Endothelial cell of umbilical vein (primary cell): ENCODE results near the gene ZNF581. TPM values are rescaled to one million over a fixed set of nuclear protein-coding genes. Genes with fewer than 3 reads are reported as not detected.

Source experiments
- BruUV-seq: library from RNA; stranded (reverse); fragments of 400-500 nt; replicated peaks from 2 replicates; lab custom pipeline; 2021; lab: Mats Ljungman, UMichigan
- CTCF ChIA-PET: fragments of 300-600, 350-600 bp; sonication (Branson Sonifier 250); formaldehyde crosslinking; loops from one replicate; lab custom pipeline; 2021; ENCODE audit warnings: antibody characterized with exemption, inconsistent platforms; lab: Charles Lee
- POLR2A ChIA-PET: fragments of 300-600, 350-600 bp; sonication (Branson Sonifier 250); formaldehyde crosslinking; loops from one replicate; lab custom pipeline; 2021; ENCODE audit warnings: antibody characterized with exemption, inconsistent platforms; lab: Charles Lee
- DNase-seq: peaks from one replicate; pipeline ENCODE4 v3.0.0-alpha.2; 2011; ENCODE audit warnings: low read depth, low spot score
- FAIRE-seq: peaks from 2 replicates; lab custom pipeline; 2011; peaks lifted over from hg19 to GRCh38; lab: Jason Lieb, UNC
- H2AFZ ChIP-seq: 2 replicates; pipeline ENCODE4 v1.6.0; 2012; ENCODE audit warnings: low read depth, low read length, control low read depth, inconsistent platforms
- H3K27ac ChIP-seq: 2 replicates; pipeline ENCODE4 v1.5.1; 2011; ENCODE audit warnings: low read depth, mild to moderate bottlenecking, control low read depth, low read length, moderate library complexity; ENCODE audit not compliant: insufficient read depth
- H3K27me3 ChIP-seq, 2 experiments: 2 replicates each; pipeline versions ENCODE4 v1.6.0 to v1.6.1; 2011; ENCODE audit warnings: low read length in 2 of 2, mixed read lengths in 1 of 2; ENCODE audit not compliant: control insufficient read depth in 2 of 2, insufficient read depth in 2 of 2
- H3K36me3 ChIP-seq, 2 experiments: 2 replicates in 1 of 2; 3 replicates in 1 of 2; pipeline ENCODE4 v1.5.1; 2011; ENCODE audit warnings: low read length in 2 of 2, mild to moderate bottlenecking in 1 of 2, moderate library complexity in 1 of 2; ENCODE audit not compliant: control insufficient read depth in 2 of 2, insufficient read depth in 2 of 2; ENCODE audit errors: extremely low read depth in 1 of 2
- H3K4me1 ChIP-seq: 3 replicates; pipeline ENCODE4 v1.5.1; 2011; ENCODE audit warnings: mild to moderate bottlenecking, low read length; ENCODE audit not compliant: control insufficient read depth, insufficient read depth; ENCODE audit errors: extremely low read depth
- H3K4me2 ChIP-seq: 2 replicates; pipeline ENCODE4 v1.6.1; 2011; ENCODE audit warnings: low read length, control low read depth, mixed read lengths; ENCODE audit not compliant: insufficient read depth
- H3K4me3 ChIP-seq, 3 experiments: fragments of 200-600 bp in 1 of 3; sonication (generic), shearing (Covaris generic) in 1 of 3; replicated peaks in 1 of 3; 2 replicates each; pipeline ENCODE4 v1.5.1; 2011 to 2016; ENCODE audit warnings: control low read depth in 3 of 3, low read length in 3 of 3, mild to moderate bottlenecking in 2 of 3, inconsistent platforms in 1 of 3, low read depth in 1 of 3, moderate library complexity in 1 of 3; ENCODE audit not compliant: insufficient read depth in 1 of 3
- H3K79me2 ChIP-seq: 2 replicates; pipeline ENCODE4 v1.6.0; 2012; ENCODE audit warnings: low read length, inconsistent platforms; ENCODE audit not compliant: control insufficient read depth, insufficient read depth
- H3K9ac ChIP-seq: replicated peaks from 2 replicates; pipeline ENCODE3; 2011; ENCODE audit warnings: low read length, control low read depth; ENCODE audit not compliant: insufficient read depth; ENCODE audit errors: extremely low read depth
- H3K9me1 ChIP-seq: replicated peaks from 3 replicates; pipeline ENCODE4 v1.6.0; 2011; ENCODE audit warnings: mild to moderate bottlenecking, low read length; ENCODE audit not compliant: control insufficient read depth, insufficient read depth; ENCODE audit errors: extremely low read depth
- H3K9me3 ChIP-seq: replicated peaks from 2 replicates; pipeline ENCODE4 v1.5.1; 2012; ENCODE audit warnings: low read length, inconsistent platforms; ENCODE audit not compliant: control insufficient read depth, insufficient read depth
- H4K20me1 ChIP-seq: replicated peaks from 2 replicates; pipeline ENCODE3; 2011; ENCODE audit warnings: mild to moderate bottlenecking, low read length; ENCODE audit not compliant: control insufficient read depth, insufficient read depth; ENCODE audit errors: extremely low read depth
- EZH2 ChIP-seq: IDR thresholded peaks from 2 replicates; pipeline ENCODE4 v1.6.1; 2012; ENCODE audit warnings: borderline replicate concordance, low read depth, mild to moderate bottlenecking, moderate library complexity, low read length, inconsistent platforms; ENCODE audit not compliant: severe bottlenecking
- FOS ChIP-seq: IDR thresholded peaks from 2 replicates; pipeline ENCODE4 v1.6.1; 2011; ENCODE audit warnings: mild to moderate bottlenecking, low read length, moderate library complexity, borderline replicate concordance; ENCODE audit not compliant: insufficient read depth
- GATA2 ChIP-seq: IDR thresholded peaks from 2 replicates; pipeline ENCODE4 v1.7.0; 2011; ENCODE audit warnings: low read depth, mild to moderate bottlenecking, moderate library complexity, mixed read lengths, low read length; ENCODE audit not compliant: insufficient read length, insufficient read depth
- JUN ChIP-seq: IDR thresholded peaks from 2 replicates; pipeline ENCODE4 v1.6.1; 2011; ENCODE audit warnings: borderline replicate concordance, low read depth; ENCODE audit not compliant: insufficient read length, insufficient read depth
- MYC ChIP-seq: IDR thresholded peaks from one replicate; pipeline ENCODE4 v1.6.1; 2011; ENCODE audit warnings: mild to moderate bottlenecking, low read depth, low read length
- POLR2A ChIP-seq: IDR thresholded peaks from 2 replicates; pipeline ENCODE4 v1.6.1; 2012; ENCODE audit warnings: low read depth, mild to moderate bottlenecking, control low read depth, low read length
- POLR2AphosphoS5 ChIP-seq: IDR thresholded peaks from 2 replicates; pipeline ENCODE4 v1.6.1; 2012; ENCODE audit warnings: low read depth, mild to moderate bottlenecking, control low read depth, low read length, moderate library complexity; ENCODE audit not compliant: insufficient read depth
- dilution Hi-C: fragments of 300-500 bp; cut with MboI; formaldehyde crosslinking; loops from one replicate; pipeline ENCODE4 v1.15.0; 2019; ENCODE audit warnings: low sequenced_read_pairs; ENCODE audit not compliant: extremely low pct_ligation_motif_present
- intact Hi-C: fragments of 100-400 bp; cut with micrococcal nuclease; formaldehyde crosslinking; loops from one replicate; pipeline ENCODE4 v1.10.0; 2022
- polyA plus RNA-seq, 4 experiments: library from polyadenylated mRNA; depleted of rRNA in 3 of 4; stranded (reverse) in 3 of 4; unstranded in 1 of 4; fragments of >200 nt; gene quantifications; 2 replicates each; pipeline versions ENCODE4 v1.2.1 to v1.2.3, GENCODE V29; 2011 to 2012; ENCODE audit warnings: missing spikeins in 1 of 4
- total RNA-seq: library from RNA; stranded (reverse); gene quantifications from 2 replicates; pipeline ENCODE4 v1.2.3, GENCODE V29; 2021
- TF ChIP-seq, protein P1 (sequence below): IDR thresholded peaks from 2 replicates; pipeline ENCODE4 v1.6.1; 2011; ENCODE audit not compliant: insufficient read depth, insufficient read length
- TF ChIP-seq, protein P2 (sequence below), 2 donors: IDR thresholded peaks; 1 replicate in 1 of 2; 2 replicates in 1 of 2; pipeline ENCODE4 v1.5.1; 2011; ENCODE audit warnings: low read length in 2 of 2, mild to moderate bottlenecking in 2 of 2, moderate library complexity in 2 of 2, control low read depth in 1 of 2, inconsistent platforms in 1 of 2, low read depth in 1 of 2; ENCODE audit not compliant: insufficient read depth in 1 of 2; ENCODE audit errors: extremely low read depth in 1 of 2

Gene ZNF581
- total and polyA plus RNA-seq, 2 donors (not counting 3 experiments of a cell fraction or from before 2014, with no cell fraction given), result 31.4 to 32.3 TPM

DNA sequence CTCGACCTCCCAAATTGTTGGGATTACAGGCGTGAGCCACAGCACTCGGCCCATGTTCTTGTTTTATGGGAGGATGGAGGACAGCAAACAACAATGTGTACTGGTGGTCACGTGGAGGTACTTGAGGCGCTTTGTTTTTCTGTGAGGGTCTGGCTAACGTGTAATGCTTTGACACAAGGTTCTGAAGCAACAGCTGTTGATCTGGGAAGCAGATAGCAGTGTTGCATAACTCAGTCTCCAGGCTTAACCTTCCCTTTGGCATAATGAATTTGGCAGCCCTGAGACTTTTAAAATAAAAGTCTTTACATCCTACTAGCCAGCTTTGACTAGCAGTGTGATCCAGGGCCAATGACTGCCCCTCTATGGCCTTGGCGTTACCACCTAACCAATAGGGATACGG is 9.6 kb upstream of the ZNF581 start:
- Histone ChIP-seq H3K36me3 (no peaks in the 10 kb centered on the region), H4K20me1 (no peaks in the 10 kb centered on the region), H3K9me3 (no peaks in the 10 kb centered on the region), H2AFZ (peak overlapping the region; percentile 72), H3K27me3 (no peaks in the 10 kb centered on the region), H3K4me1 (peaks cover 12% of the 10 kb centered on the region), H3K4me3 (no peak overlapping the region), H3K9ac (no peak overlapping the region), H3K79me2 (peaks cover 22% of the 10 kb centered on the region), H3K27ac (no peak overlapping the region), H3K4me2 (peak overlapping the region; percentile 96), H3K9me1 (no peaks in the 10 kb centered on the region)
- POLR2A ChIA-PET, result interaction anchor here (0.7 to 1.8 kb wide), 2 partner anchors 8 to 1654 kb away, joined by 3 to 4 read pairs; no protein-coding TSS in a partner anchor
- CTCF ChIA-PET, result interaction anchor here (0.6 to 3.3 kb wide), 15 partner anchors 9 to 1474 kb away, joined by 3 to 86 read pairs (median 14); partner anchors contain the start of genes LENG1, U2AF2, UBE2S and ZNF581
- BruUV-seq, result no TSS peak
- intact Hi-C loops, result loop anchor here (5.0 kb wide), 1 partner anchor 492 kb away; no protein-coding TSS in a partner anchor
- DNase-seq, result no peak
- dilution Hi-C loops, result no loop called here
- FAIRE-seq, result no peak
- no peak for TF ChIP-seq EZH2
- TF ChIP-seq POLR2AphosphoS5, result no peak
- TF ChIP-seq JUN, result no peak
- no peak for TF ChIP-seq MYC
- TF ChIP-seq, protein P1, sequence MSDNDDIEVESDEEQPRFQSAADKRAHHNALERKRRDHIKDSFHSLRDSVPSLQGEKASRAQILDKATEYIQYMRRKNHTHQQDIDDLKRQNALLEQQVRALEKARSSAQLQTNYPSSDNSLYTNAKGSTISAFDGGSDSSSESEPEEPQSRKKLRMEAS, result no peak
- TF ChIP-seq, protein P2, sequence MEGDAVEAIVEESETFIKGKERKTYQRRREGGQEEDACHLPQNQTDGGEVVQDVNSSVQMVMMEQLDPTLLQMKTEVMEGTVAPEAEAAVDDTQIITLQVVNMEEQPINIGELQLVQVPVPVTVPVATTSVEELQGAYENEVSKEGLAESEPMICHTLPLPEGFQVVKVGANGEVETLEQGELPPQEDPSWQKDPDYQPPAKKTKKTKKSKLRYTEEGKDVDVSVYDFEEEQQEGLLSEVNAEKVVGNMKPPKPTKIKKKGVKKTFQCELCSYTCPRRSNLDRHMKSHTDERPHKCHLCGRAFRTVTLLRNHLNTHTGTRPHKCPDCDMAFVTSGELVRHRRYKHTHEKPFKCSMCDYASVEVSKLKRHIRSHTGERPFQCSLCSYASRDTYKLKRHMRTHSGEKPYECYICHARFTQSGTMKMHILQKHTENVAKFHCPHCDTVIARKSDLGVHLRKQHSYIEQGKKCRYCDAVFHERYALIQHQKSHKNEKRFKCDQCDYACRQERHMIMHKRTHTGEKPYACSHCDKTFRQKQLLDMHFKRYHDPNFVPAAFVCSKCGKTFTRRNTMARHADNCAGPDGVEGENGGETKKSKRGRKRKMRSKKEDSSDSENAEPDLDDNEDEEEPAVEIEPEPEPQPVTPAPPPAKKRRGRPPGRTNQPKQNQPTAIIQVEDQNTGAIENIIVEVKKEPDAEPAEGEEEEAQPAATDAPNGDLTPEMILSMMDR (IDR thresholded peaks at IDR 0.05; ENCODE audit: extremely low read depth in 1 of 2, insufficient read depth in 1 of 2, low read depth in 1 of 2, low read length in 2 of 2), result no peak
- TF ChIP-seq GATA2, result no peak
- TF ChIP-seq POLR2A, result no peak
- TF ChIP-seq FOS, result no peak
